Dendritic cell treated with granulocyte-macrophage colony-stimulating factor and Interleukin-4, amounts not matched to agents 40 ng/mL and 50 ng/mL, for 4 days (primary cell): ENCODE results near the gene ASGR1.
"Not testable (repeated sequence)": the region's sequence is repeated elsewhere in the genome, so short reads cannot be mapped to it uniquely, and the experiment has no call there.

Experiments used
- H3K27ac Mint-ChIP-seq: one replicate; pipeline ENCODE4 v1.8.0; 2022; ENCODE audit warnings: mild to moderate bottlenecking, mixed read lengths
- H3K27me3 Mint-ChIP-seq: one replicate; pipeline ENCODE4 v1.8.0; 2022; ENCODE audit warnings: mild to moderate bottlenecking, mixed read lengths
- H3K36me3 Mint-ChIP-seq: one replicate; pipeline ENCODE4 v1.8.0; 2022; ENCODE audit warnings: low read depth, mixed read lengths
- H3K4me1 Mint-ChIP-seq: one replicate; pipeline ENCODE4 v1.8.0; 2022; ENCODE audit warnings: low read depth, mixed read lengths
- H3K4me3 Mint-ChIP-seq: one replicate; pipeline ENCODE4 v1.8.0; 2022; ENCODE audit warnings: mild to moderate bottlenecking, moderate library complexity, mixed read lengths
- H3K9me3 Mint-ChIP-seq: one replicate; pipeline ENCODE4 v1.8.0; 2022; ENCODE audit warnings: mixed read lengths
- intact Hi-C: fragments of 100-400 bp; cut with micrococcal nuclease; formaldehyde crosslinking; loops from one replicate; pipeline ENCODE4 v1.15.0; 2022

The ASGR1 gene

GRCh38 chr17:7138800-7139381 lies 40.3 kb downstream of the ASGR1 start:
- intact Hi-C loops: no loop called here
- peaks cover 54% of the 10 kb centered on the region for H3K4me1 Mint-ChIP-seq
- H3K4me3 Mint-ChIP-seq: peak overlapping the region; percentile 68
- no peaks in the 10 kb centered on the region for H3K27me3 Mint-ChIP-seq
- peaks cover 24% of the 10 kb centered on the region for H3K36me3 Mint-ChIP-seq
- H3K27ac Mint-ChIP-seq: peak overlapping the region; percentile 89
- no peaks in the 10 kb centered on the region for H3K9me3 Mint-ChIP-seq

- H3K9me3 Mint-ChIP-seq: no peaks in the 10 kb centered on the region
- H3K27ac Mint-ChIP-seq: peak overlapping the region; percentile 89
- intact Hi-C loops: loop anchor here (1.0 kb wide), 1 partner anchor 37 kb away; no protein-coding TSS in a partner anchor
- peaks cover 27% of the 10 kb centered on the region for H3K36me3 Mint-ChIP-seq
- H3K4me1 Mint-ChIP-seq: peaks cover 69% of the 10 kb centered on the region
- H3K27me3 Mint-ChIP-seq: no peaks in the 10 kb centered on the region
- peak overlapping the region; percentile 76 for H3K4me3 Mint-ChIP-seq
Observed at GRCh38 chr17:7137171-7137943, 41.8 kb downstream of the ASGR1 start.

GRCh38 chr17:7136266-7136877 lies 42.8 kb downstream of the ASGR1 start:
- Mint-ChIP-seq H3K36me3 (peaks cover 22% of the 10 kb centered on the region), H3K4me1 (peaks cover 79% of the 10 kb centered on the region), H3K27me3 (no peaks in the 10 kb centered on the region), H3K27ac (peak overlapping the region; percentile 89), H3K9me3 (no peaks in the 10 kb centered on the region), H3K4me3 (peak overlapping the region; percentile 63)
- intact Hi-C loops: loop anchor here (1.0 kb wide), 1 partner anchor 84 kb away; no protein-coding TSS in a partner anchor

GRCh38 chr17:7133916-7134315 lies 45.3 kb downstream of the ASGR1 start:
- no peaks in the 10 kb centered on the region for H3K27me3 Mint-ChIP-seq
- H3K27ac Mint-ChIP-seq: peak overlapping the region; percentile 93
- no peaks in the 10 kb centered on the region for H3K9me3 Mint-ChIP-seq
- H3K36me3 Mint-ChIP-seq: peaks cover 17% of the 10 kb centered on the region
- intact Hi-C loops: loop anchor here (2.0 kb wide), 2 partner anchors 19 to 53 kb away; partner anchors contain the start of genes ASGR2 and CLEC10A
- H3K4me1 Mint-ChIP-seq: peaks cover 86% of the 10 kb centered on the region
- peak overlapping the region; percentile 68 for H3K4me3 Mint-ChIP-seq

DNA sequence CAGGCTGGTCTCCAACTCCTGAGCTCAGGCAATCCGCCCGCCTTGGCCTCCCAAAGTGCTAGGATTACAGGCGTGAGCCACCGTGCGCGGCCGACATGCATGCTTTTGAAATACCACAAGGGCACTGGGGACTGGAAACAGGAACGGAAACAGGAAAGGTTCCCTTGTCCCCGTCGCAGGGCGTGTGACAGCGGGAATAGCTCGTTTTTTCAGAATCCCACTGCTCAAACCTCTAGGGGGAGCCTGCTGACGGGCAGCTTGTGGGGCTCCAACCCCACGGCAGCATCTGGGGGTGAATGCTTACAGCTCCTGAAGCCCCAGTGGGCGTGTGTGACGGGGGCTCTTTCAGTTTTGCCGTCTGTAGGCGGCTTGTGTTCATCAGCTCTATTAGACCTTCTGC lies 45.7 kb downstream of the ASGR1 start:
- intact Hi-C loops: loop anchor here (2.0 kb wide), 1 partner anchor 19 kb away; the partner anchor contains the start of gene ASGR2
- peaks cover 82% of the 10 kb centered on the region for H3K4me1 Mint-ChIP-seq
- no peaks in the 10 kb centered on the region for H3K27me3 Mint-ChIP-seq
- peaks cover 17% of the 10 kb centered on the region for H3K36me3 Mint-ChIP-seq
- peak overlapping the region; percentile 93 for H3K27ac Mint-ChIP-seq
- no peaks in the 10 kb centered on the region for H3K9me3 Mint-ChIP-seq
- H3K4me3 Mint-ChIP-seq: peak overlapping the region; percentile 68

DNA sequence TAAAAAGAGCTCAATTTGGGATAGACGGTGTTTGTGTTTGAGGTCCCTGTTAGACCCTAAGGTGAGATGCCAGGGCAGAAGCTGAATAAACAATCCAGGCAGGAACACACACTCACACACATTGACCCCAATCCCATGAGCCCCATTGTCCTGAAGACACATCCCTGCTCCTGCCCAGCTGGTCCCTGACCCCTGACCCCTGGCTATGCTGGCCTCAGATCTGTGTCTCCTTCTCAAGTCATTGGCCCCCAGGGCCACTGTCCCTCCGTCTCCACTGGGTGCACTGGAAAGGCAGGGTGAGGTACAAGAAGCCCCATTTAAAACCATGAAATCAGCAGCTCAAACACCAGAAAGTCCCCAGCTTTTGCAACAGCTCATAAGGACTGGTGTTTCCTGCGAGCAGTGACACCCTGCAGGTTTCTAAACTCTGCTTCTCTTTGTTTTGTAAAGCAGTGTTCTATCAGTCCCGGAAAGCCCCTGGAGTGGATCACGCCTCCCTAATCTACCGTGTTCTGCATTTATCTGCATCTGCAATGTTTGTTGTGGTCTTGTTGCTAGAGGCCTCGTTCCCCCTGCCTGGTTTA lies 46.6 kb downstream of the ASGR1 start:
- Mint-ChIP-seq H3K27ac (peak overlapping the region; percentile 93), H3K4me1 (peaks cover 75% of the 10 kb centered on the region), H3K27me3 (no peaks in the 10 kb centered on the region), H3K9me3 (no peaks in the 10 kb centered on the region), H3K36me3 (peaks cover 17% of the 10 kb centered on the region), H3K4me3 (peak overlapping the region; percentile 89)
- intact Hi-C loops: loop anchor here (1.0 to 2.0 kb wide), 3 partner anchors 11 to 38 kb away; partner anchors contain the start of gene ASGR2

DNA sequence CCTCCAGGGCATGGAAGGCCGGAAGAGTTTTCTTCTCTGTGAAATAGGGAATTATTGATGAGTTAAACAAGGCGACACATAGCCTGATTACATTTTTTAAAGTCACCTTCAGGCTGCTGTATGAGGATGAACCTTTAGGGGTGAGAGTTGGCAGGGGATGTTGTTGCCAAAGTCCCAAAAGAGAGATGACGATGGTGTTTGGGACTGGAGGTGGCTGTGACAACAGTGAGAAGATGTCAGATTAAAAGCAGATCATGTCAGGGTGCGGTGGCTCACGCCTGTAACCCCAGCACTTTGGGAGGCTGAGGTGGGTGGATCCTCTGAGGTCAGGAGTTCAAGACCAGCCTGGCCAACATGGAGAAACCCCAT lies 47.8 kb downstream of the ASGR1 start:
- Mint-ChIP-seq H3K36me3 (peaks cover 17% of the 10 kb centered on the region), H3K4me3 (peak overlapping the region; percentile 89), H3K4me1 (peaks cover 71% of the 10 kb centered on the region), H3K27ac (peak overlapping the region; percentile 93), H3K9me3 (no peaks in the 10 kb centered on the region), H3K27me3 (no peaks in the 10 kb centered on the region)
- intact Hi-C loops: no loop called here

DNA sequence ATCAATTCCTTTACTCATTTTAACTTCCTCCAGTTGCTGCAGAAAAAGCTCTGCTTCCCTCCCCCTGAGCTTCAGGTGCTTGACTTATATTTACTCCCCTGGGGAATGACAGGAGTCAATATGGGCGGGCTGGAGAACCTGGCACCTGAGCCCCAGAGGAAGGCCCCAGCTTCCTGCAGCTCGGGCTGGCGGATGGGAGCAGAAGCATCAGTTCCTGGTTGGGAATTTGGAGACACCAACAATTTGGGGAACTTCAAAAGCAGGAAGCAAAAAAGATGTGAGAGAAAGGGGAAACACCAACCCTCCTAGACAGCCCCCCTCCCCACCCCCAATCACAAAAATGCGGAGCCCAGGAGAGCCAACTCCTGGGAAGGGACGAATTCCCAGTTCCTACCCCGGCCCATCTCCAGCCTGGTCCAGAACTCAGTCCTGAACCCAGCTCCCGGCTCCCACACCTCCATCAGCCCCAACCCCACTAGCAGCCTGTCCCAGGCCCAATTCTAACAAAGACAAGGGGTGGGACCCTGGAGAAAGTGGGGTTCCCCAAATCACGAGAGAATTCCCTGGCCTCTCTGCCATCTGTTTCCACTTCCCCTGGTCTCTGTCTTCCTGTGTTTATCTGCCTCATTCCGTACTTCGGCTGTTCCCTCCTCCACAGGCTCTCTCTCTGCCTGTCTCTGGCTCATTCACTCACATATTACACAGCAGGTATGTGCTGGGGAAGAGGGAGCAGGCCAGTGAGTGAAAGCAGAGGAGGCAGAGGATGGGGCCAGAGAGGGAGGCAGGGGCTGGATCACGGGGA lies 48.3 kb downstream of the ASGR1 start:
- no peaks in the 10 kb centered on the region for H3K27me3 Mint-ChIP-seq
- no peaks in the 10 kb centered on the region for H3K9me3 Mint-ChIP-seq
- intact Hi-C loops: no loop called here
- peaks cover 66% of the 10 kb centered on the region for H3K4me1 Mint-ChIP-seq
- peak overlapping the region; percentile 89 for H3K4me3 Mint-ChIP-seq
- H3K27ac Mint-ChIP-seq: peak overlapping the region; percentile 93
- peaks cover 17% of the 10 kb centered on the region for H3K36me3 Mint-ChIP-seq

- peak overlapping the region; percentile 93 for H3K27ac Mint-ChIP-seq
- H3K36me3 Mint-ChIP-seq: peaks cover 17% of the 10 kb centered on the region
- intact Hi-C loops: no loop called here
- H3K9me3 Mint-ChIP-seq: no peaks in the 10 kb centered on the region
- H3K4me1 Mint-ChIP-seq: peaks cover 75% of the 10 kb centered on the region
- no peak overlapping the region for H3K4me3 Mint-ChIP-seq
- no peaks in the 10 kb centered on the region for H3K27me3 Mint-ChIP-seq
Observed at GRCh38 chr17:7129311-7129710, 49.9 kb downstream of the ASGR1 start.

- H3K4me3 Mint-ChIP-seq: no peak overlapping the region
- peaks cover 76% of the 10 kb centered on the region for H3K4me1 Mint-ChIP-seq
- no peaks in the 10 kb centered on the region for H3K27me3 Mint-ChIP-seq
- H3K27ac Mint-ChIP-seq: no peak overlapping the region
- no peaks in the 10 kb centered on the region for H3K9me3 Mint-ChIP-seq
- intact Hi-C loops: no loop called here
- H3K36me3 Mint-ChIP-seq: peaks cover 17% of the 10 kb centered on the region
Observed at GRCh38 chr17:7128160-7128559, 51.0 kb downstream of the ASGR1 start.

DNA sequence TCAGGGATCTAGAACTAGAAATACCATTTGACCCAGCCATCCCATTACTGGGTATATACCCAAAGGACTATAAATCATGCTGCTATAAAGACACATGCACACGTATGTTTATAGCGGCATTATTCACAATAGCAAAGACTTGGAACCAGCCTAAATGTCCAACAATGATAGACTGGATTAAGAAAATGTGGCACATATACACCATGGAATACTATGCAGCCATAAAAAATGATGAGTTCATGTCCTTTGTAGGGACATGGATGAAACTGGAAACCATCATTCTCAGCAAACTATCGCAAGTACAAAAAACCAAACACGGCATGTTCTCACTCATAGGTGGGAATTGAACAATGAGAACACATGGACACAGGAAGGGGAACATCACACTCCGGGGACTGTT lies 51.7 kb downstream of the ASGR1 start:
- H3K27me3 Mint-ChIP-seq, intact Hi-C loops, H3K9me3 Mint-ChIP-seq, H3K4me3 Mint-ChIP-seq: not testable (repeated sequence)
- peak overlapping the region; percentile 63 for H3K27ac Mint-ChIP-seq
- peaks cover 75% of the 10 kb centered on the region for H3K4me1 Mint-ChIP-seq
- H3K36me3 Mint-ChIP-seq: peaks cover 13% of the 10 kb centered on the region

- H3K4me3 Mint-ChIP-seq, H3K36me3 Mint-ChIP-seq, H3K27me3 Mint-ChIP-seq, H3K9me3 Mint-ChIP-seq, intact Hi-C loops: not testable (repeated sequence)
- Mint-ChIP-seq H3K4me1 (peaks cover 67% of the 10 kb centered on the region), H3K27ac (peak overlapping the region; percentile 63)
Observed at GRCh38 chr17:7126386-7126785, 52.8 kb downstream of the ASGR1 start.

GRCh38 chr17:7124923-7125322 lies 54.2 kb downstream of the ASGR1 start:
- no peaks in the 10 kb centered on the region for H3K36me3 Mint-ChIP-seq
- no peaks in the 10 kb centered on the region for H3K27me3 Mint-ChIP-seq
- intact Hi-C loops: no loop called here
- H3K9me3 Mint-ChIP-seq: no peaks in the 10 kb centered on the region
- no peak overlapping the region for H3K4me3 Mint-ChIP-seq
- H3K4me1 Mint-ChIP-seq: peaks cover 67% of the 10 kb centered on the region
- peak overlapping the region; percentile 66 for H3K27ac Mint-ChIP-seq
